A549 (cell line): ENCODE data around the gene SLC36A4. TPM values are rescaled to one million over a fixed set of nuclear protein-coding genes. Genes with fewer than 3 reads are reported as not detected.

ENCODE experiments used
- ATAC-seq, 2 experiments: fragments of 200-7000 bp in 1 of 2; fragments of >200 bp in 1 of 2; cut with Nextera tagmentation in 1 of 2; cut with Tn5 transposase in 1 of 2; 3 replicates each; pipeline versions ENCODE4 v1.8.0 to v1.9.1; 2018 to 2020; ENCODE audit warnings: mild to moderate bottlenecking in 1 of 2, moderate library complexity in 1 of 2
- CTCF ChIA-PET: fragments of 300-600 bp; sonication (Branson Sonifier 250); formaldehyde crosslinking; extraction: SDS; loops from one replicate; lab custom pipeline; 2021; ENCODE audit warnings: antibody characterized with exemption, inconsistent platforms; lab: Yijun Ruan, JAX
- POLR2A ChIA-PET: fragments of 350-600 bp; formaldehyde crosslinking; extraction: SDS; loops from one replicate; lab custom pipeline; 2021; ENCODE audit warnings: antibody characterized with exemption, inconsistent platforms; lab: Yijun Ruan, JAX
- DNase-seq, 2 experiments: peaks; one replicate each; pipeline versions ENCODE4 v3.0.0 to v3.0.0-alpha.2; 2011 to 2016; ENCODE audit warnings: low read depth in 1 of 2, low spot score in 1 of 2
- FAIRE-seq: peaks from 2 replicates; lab custom pipeline; 2011; peaks lifted over from hg19 to GRCh38; lab: Jason Lieb, UNC
- H3K27ac ChIP-seq, 2 experiments: fragments of >200 bp; sonication (Bioruptor Twin); formaldehyde crosslinking; 3 replicates each; pipeline ENCODE4 v1.5.1; 2016 to 2017
- H3K4me1 ChIP-seq: fragments of >200 bp; sonication (Bioruptor Twin); formaldehyde crosslinking; 3 replicates; pipeline ENCODE4 v1.6.1; 2016
- H3K4me2 ChIP-seq: fragments of >200 bp; sonication (Bioruptor Twin); formaldehyde crosslinking; 3 replicates; pipeline ENCODE4 v1.6.1; 2016
- H3K4me3 ChIP-seq: fragments of >200 bp; sonication (Bioruptor Twin); formaldehyde crosslinking; 3 replicates; pipeline ENCODE4 v1.5.1; 2016
- H3K9me3 ChIP-seq: fragments of >200 bp; sonication (Bioruptor Twin); formaldehyde crosslinking; 3 replicates; pipeline ENCODE4 v1.6.1; 2016
- ATOH8 ChIP-seq: fragments of 250-450 bp; sonication (Bioruptor Pico); IDR thresholded peaks from 2 replicates; pipeline ENCODE4 v1.5.0; 2020; ENCODE audit warnings: low read depth, mild to moderate bottlenecking, moderate library complexity
- BHLHE40 ChIP-seq: IDR thresholded peaks from 2 replicates; pipeline ENCODE4 v1.6.1; 2012; ENCODE audit warnings: low read depth, low read length, inconsistent platforms
- CBX8 ChIP-seq: fragments of 200-600 bp; sonication (generic); IDR thresholded peaks from 2 replicates; pipeline ENCODE4 v1.6.1; 2016
- CTCF ChIP-seq: fragments of >200 bp; sonication (Bioruptor Twin); formaldehyde crosslinking; IDR thresholded peaks from 3 replicates; pipeline ENCODE4 v1.5.1; 2016
- EHMT2 ChIP-seq: fragments of 200-600 bp; sonication (generic); IDR thresholded peaks from 2 replicates; pipeline ENCODE4 v1.6.1; 2016; ENCODE audit warnings: antibody characterized with exemption, low read depth, mild to moderate bottlenecking, moderate library complexity
- EP300 ChIP-seq, 2 experiments: fragments of >200 bp; sonication (Bioruptor Twin); formaldehyde crosslinking; IDR thresholded peaks; 2 replicates in 1 of 2; 3 replicates in 1 of 2; pipeline ENCODE4 v1.6.1; 2016 to 2017
- FOSB ChIP-seq: fragments of 250-450 bp; sonication (Bioruptor Pico); IDR thresholded peaks from 2 replicates; pipeline ENCODE4 v1.5.0; 2020; ENCODE audit warnings: mild to moderate bottlenecking, moderate library complexity
- GATA3 ChIP-seq: IDR thresholded peaks from 2 replicates; pipeline ENCODE4 v1.6.1; 2012; ENCODE audit warnings: borderline replicate concordance
- HOXA7 ChIP-seq: fragments of 250-450 bp; sonication (Bioruptor Pico); IDR thresholded peaks from 2 replicates; pipeline ENCODE4 v1.5.0; 2020; ENCODE audit warnings: mild to moderate bottlenecking, moderate library complexity
- HOXB13 ChIP-seq: fragments of 250-450 bp; sonication (Bioruptor Pico); IDR thresholded peaks from 2 replicates; pipeline ENCODE4 v1.5.0; 2020; ENCODE audit warnings: low read depth, mild to moderate bottlenecking, moderate library complexity
- JUN ChIP-seq, 2 experiments: fragments of >200 bp; sonication (Bioruptor Twin); formaldehyde crosslinking; IDR thresholded peaks; 2 replicates in 1 of 2; 3 replicates in 1 of 2; pipeline ENCODE4 v1.6.1; 2016 to 2017
- JUNB ChIP-seq: fragments of >200 bp; sonication (Bioruptor Twin); formaldehyde crosslinking; IDR thresholded peaks from 2 replicates; pipeline ENCODE4 v1.6.1; 2016
- KDM5A ChIP-seq: fragments of 200-600 bp; sonication (generic); IDR thresholded peaks from 2 replicates; pipeline ENCODE4 v1.6.1; 2016; ENCODE audit warnings: antibody characterized with exemption, mild to moderate bottlenecking
- MAFK ChIP-seq: fragments of 450-650 bp; IDR thresholded peaks from 2 replicates; pipeline ENCODE4 v1.6.1; 2014; ENCODE audit not compliant: partially characterized antibody
- PBX3 ChIP-seq: IDR thresholded peaks from 2 replicates; pipeline ENCODE4 v1.6.1; 2012
- PHF8 ChIP-seq: fragments of 200-600 bp; sonication (generic); IDR thresholded peaks from 2 replicates; pipeline ENCODE4 v1.6.1; 2016; ENCODE audit warnings: low read depth, mild to moderate bottlenecking, antibody characterized with exemption, moderate library complexity, borderline replicate concordance
- POLR2A ChIP-seq: IDR thresholded peaks from 2 replicates; pipeline ENCODE4 v1.6.1; 2012; ENCODE audit warnings: mild to moderate bottlenecking, low read length
- RAD21 ChIP-seq, 2 experiments: fragments of >200 bp in 1 of 2; sonication (Bioruptor Twin) in 1 of 2; formaldehyde crosslinking in 1 of 2; IDR thresholded peaks in 1 of 2; conservative IDR thresholded peaks in 1 of 2; 2 replicates in 1 of 2; 3 replicates in 1 of 2; pipeline ENCODE4 v1.6.1; 2012 to 2018; ENCODE audit warnings: inconsistent platforms in 1 of 2
- RCOR1 ChIP-seq: fragments of 150-350 bp; IDR thresholded peaks from 2 replicates; pipeline ENCODE4 v1.6.1; 2014; ENCODE audit warnings: antibody characterized with exemption, low read length, low read depth
- SMC3 ChIP-seq: fragments of >200 bp; sonication (Bioruptor Twin); formaldehyde crosslinking; IDR thresholded peaks from 3 replicates; pipeline ENCODE4 v1.6.1; 2018; ENCODE audit warnings: inconsistent platforms
- TFCP2L1 ChIP-seq: fragments of 250-450 bp; sonication (Bioruptor Pico); IDR thresholded peaks from 2 replicates; pipeline ENCODE4 v1.5.0; 2021; ENCODE audit warnings: mild to moderate bottlenecking
- TP53 ChIP-seq: fragments of 250-450 bp; sonication (Bioruptor Pico); IDR thresholded peaks from 2 replicates; pipeline ENCODE4 v1.5.0; 2021; ENCODE audit warnings: mild to moderate bottlenecking, moderate library complexity
- USF2 ChIP-seq: fragments of 450-650 bp; IDR thresholded peaks from 2 replicates; pipeline ENCODE4 v1.6.1; 2014; ENCODE audit warnings: antibody characterized with exemption
- ZC3H11A ChIP-seq: fragments of 450-650 bp; IDR thresholded peaks from 2 replicates; pipeline ENCODE4 v1.6.1; 2014; ENCODE audit warnings: antibody characterized with exemption, mild to moderate bottlenecking
- WGBS: methylation state at CpG from one replicate; pipeline ENCODE4 v1.1.6; 2017; ENCODE audit errors: missing lambda C conversion rate; 5-methylcytosine and 5-hydroxymethylcytosine counted together
- polyA plus RNA-seq, 4 experiments: library from polyadenylated mRNA; depleted of rRNA in 3 of 4; stranded (reverse); fragments of >200 nt; fragmentation: RNase III in 1 of 4; extraction: RNeasy Plus Mini Kit Qiagen cat#74134 plus additional on column Dnase treatment in 1 of 4; gene quantifications; 2 replicates in 3 of 4; 3 replicates in 1 of 4; pipeline ENCODE4 v1.2.3, GENCODE V29; 2011 to 2017

The SLC36A4 gene
- polyA plus RNA-seq, 2 of the 4 experiments (the other 2 are of a cell fraction) = 24.1 to 30.5 TPM

- ATAC-seq = 0 out of 6 replicates have a peak, but pooled peaks of 1 of the 2 experiments have one; percentile 48
- H3K27ac ChIP-seq = no peak overlapping the region
- TF ChIP-seq SMC3 = peak; percentile 70
- peak; percentile 73 for TF ChIP-seq CTCF
- TF ChIP-seq TP53 (CRISPR knock-in tag) = no peak
- peak; percentile 70 to 81 for TF ChIP-seq RAD21 (conservative IDR thresholded peaks at IDR 0.05 in 1 of 2, IDR thresholded peaks at IDR 0.05 in 1 of 2)
- TF ChIP-seq, all 56 proteins: peak for 3
- ChIA-PET CTCF (interaction anchor here (0.8 to 3.8 kb wide), 8 partner anchors 10 to 462 kb away, joined by 3 to 31 read pairs (median 4); no protein-coding TSS in a partner anchor), POLR2A (no interaction called here)
- H3K4me2 ChIP-seq = no peak overlapping the region
- no peak overlapping the region for H3K4me3 ChIP-seq
- peaks cover 10% of the 10 kb centered on the region; the same call in 1 of the 3 replicates for H3K4me1 ChIP-seq
- FAIRE-seq (no peak), DNase-seq (peak; percentile 9 to 13)
- 8% methylated on average over 2 of the region's 2 CpGs for WGBS
- H3K9me3 ChIP-seq = no peaks in the 10 kb centered on the region
These were observed 27.9 kb upstream of the SLC36A4 start for GRCh38 chr11:93225662-93226061.

GRCh38 chr11:93221539-93221938 lies 23.7 kb upstream of the SLC36A4 start:
- POLR2A ChIA-PET = no interaction called here
- no peak for ATAC-seq
- CTCF ChIA-PET = interaction anchor here (0.6 kb wide), 1 partner anchor 93 kb away, joined by 3 read pairs; no protein-coding TSS in a partner anchor

GRCh38 chr11:93220078-93220477 lies 22.3 kb upstream of the SLC36A4 start:
- Histone ChIP-seq H3K4me3 (no peak overlapping the region), H3K4me1 (no peaks in the 10 kb centered on the region), H3K9me3 (no peaks in the 10 kb centered on the region), H3K4me2 (no peak overlapping the region), H3K27ac (no peak overlapping the region)
- no peak for FAIRE-seq
- ATAC-seq = no peak
- POLR2A ChIA-PET = no interaction called here
- CTCF ChIA-PET = no interaction called here
- no peak for TF ChIP-seq EHMT2
- TF ChIP-seq HOXB13 (CRISPR knock-in tag) = no peak
- no peak for TF ChIP-seq KDM5A
- TF ChIP-seq TP53 (CRISPR knock-in tag) = no peak
- no peak for DNase-seq

More at GRCh38 chr11:93221539-93221938, 23.7 kb upstream of the SLC36A4 start:
- Histone ChIP-seq H3K4me1 (no peaks in the 10 kb centered on the region), H3K4me2 (no peak overlapping the region), H3K9me3 (no peaks in the 10 kb centered on the region), H3K4me3 (no peak overlapping the region), H3K27ac (no peak overlapping the region)
- DNase-seq (no peak), FAIRE-seq (no peak)
- TF ChIP-seq ZC3H11A (no peak), BHLHE40 (no peak), USF2 (no peak), TFCP2L1 (no peak)
- WGBS = 46% methylated on average over 4 of the region's 4 CpGs

GRCh38 chr11:93219440-93219839 lies 21.6 kb upstream of the SLC36A4 start:
- ChIA-PET POLR2A (no interaction called here), CTCF (interaction anchor here (1.1 kb wide), 1 partner anchor 278 kb away, joined by 3 read pairs; no protein-coding TSS in a partner anchor)
- no peak overlapping the region for H3K4me3 ChIP-seq
- no peaks in the 10 kb centered on the region for H3K4me1 ChIP-seq
- ATAC-seq = no peak
- TF ChIP-seq PHF8 (no peak), TFCP2L1 (no peak), JUN (IDR thresholded peaks at IDR 0.05) (no peak), FOSB (CRISPR knock-in tag) (no peak), JUNB (no peak), MAFK (no peak), HOXA7 (CRISPR knock-in tag) (no peak), TP53 (CRISPR knock-in tag) (no peak), EP300 (IDR thresholded peaks at IDR 0.05) (no peak), POLR2A (no peak), BHLHE40 (no peak), GATA3 (no peak), RCOR1 (no peak), ATOH8 (CRISPR knock-in tag) (no peak), SMC3 (no peak), CBX8 (no peak), PBX3 (no peak), HOXB13 (CRISPR knock-in tag) (no peak)
- H3K4me2 ChIP-seq = no peak overlapping the region
- no peaks in the 10 kb centered on the region for H3K9me3 ChIP-seq
- no peak for DNase-seq
- WGBS = 48% methylated on average over 2 of the region's 2 CpGs
- no peak overlapping the region for H3K27ac ChIP-seq
- no peak for FAIRE-seq
